Measurements from ENCODE around the gene NR6A1. TPM values are rescaled to one million over a fixed set of nuclear protein-coding genes. Genes with fewer than 3 reads are reported as not detected.

NR6A1 gene
- total RNA-seq, 1 donor from 2014 or later: 0.81 TPM

DNA sequence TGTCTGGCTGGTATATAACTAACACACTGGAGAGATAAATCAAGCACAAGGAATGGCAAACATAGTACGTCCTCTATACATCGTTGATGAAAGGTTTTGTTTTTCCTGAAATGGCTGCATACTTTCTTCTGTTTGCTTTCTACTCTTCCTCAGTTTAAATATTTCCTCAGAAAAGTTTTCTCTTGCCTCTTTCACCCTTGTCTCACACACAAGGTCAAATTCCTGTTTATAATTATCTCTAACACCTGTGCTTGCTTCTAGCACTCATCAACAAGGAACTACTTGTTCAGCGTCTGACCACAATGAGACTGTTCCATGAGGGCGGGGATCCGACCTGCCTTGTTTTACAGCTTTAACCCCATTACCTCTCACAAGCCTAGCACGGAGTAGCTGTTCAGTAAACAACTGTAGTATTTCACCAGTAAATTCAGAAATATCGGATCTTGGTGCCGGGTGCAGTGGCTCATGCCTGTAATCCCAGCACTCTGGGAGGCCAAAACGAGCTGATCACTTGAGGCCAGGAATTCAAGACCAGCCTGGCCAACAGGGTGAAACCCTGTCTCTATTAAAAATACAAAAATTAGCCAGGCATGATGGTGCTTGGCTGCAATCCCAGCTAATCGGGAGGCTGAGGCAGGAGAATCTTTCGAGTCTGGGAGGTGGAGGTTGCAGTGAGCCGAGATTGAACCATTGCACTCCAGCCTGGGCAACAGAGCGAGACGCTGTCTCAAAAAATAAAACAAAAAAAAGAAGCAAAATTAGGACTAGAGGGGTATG lies 37.0 kb downstream of the NR6A1 start:
- intact Hi-C loops (cut with micrococcal nuclease): no loop called here

DNA sequence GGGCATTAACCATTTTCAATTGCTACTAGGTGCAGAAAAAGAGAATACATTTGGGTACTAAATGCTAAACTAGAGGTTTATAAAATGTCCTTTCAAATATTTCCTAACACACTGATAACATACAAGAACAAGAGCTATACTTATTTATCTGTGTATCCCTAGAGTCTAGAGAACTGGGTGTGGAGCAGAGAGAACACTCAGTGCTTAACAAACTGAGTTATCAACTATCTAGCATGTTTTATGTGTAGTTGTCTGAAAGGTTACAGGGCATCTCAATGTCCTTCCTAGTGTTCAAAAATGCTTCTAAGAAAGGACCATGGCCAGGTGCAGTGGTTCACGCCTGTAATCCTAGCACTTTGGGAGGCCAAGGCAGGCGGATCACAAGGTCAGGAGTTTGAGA lies 40.3 kb downstream of the NR6A1 start:
- intact Hi-C loops (cut with micrococcal nuclease): no loop called here

DNA sequence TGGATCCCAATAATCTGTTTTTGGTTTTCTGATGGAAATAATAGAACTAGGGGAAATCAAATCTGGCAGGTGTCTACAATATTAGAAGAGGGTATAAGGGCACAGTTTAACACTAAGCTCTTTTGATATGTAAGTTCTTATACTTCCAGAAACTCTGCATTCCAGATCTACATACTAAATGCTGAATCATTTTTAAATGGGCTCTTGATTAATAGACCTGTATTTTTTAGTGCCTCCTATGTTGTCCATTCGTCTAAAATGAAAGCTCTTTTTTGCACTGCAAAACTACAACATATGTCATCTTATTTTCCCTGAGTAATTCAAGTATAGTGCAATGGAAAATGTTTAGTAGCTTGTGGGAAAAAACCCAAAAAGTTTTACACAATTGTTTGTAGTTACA lies 44.2 kb downstream of the NR6A1 start:
- intact Hi-C loops (cut with micrococcal nuclease): no loop called here

DNA sequence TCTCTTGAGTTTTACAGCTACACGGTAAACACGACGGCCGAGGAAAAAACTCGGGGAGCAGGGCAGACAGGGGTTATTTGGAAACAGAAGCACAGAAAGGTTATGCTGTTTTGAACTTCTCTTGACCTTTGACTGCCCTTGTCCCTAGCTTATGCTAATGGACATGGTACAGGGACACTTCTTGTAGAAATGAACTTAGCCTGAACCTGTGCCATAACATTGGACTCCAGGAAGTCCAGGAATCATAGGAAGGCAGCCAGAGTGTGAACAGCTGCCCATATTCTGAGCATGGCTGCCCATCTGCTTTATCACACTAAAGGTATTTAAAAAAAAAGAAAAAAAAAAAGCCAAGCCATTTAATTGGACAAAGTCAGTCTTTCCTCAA lies 46.1 kb downstream of the NR6A1 start:
- intact Hi-C loops (cut with micrococcal nuclease): no loop called here

DNA sequence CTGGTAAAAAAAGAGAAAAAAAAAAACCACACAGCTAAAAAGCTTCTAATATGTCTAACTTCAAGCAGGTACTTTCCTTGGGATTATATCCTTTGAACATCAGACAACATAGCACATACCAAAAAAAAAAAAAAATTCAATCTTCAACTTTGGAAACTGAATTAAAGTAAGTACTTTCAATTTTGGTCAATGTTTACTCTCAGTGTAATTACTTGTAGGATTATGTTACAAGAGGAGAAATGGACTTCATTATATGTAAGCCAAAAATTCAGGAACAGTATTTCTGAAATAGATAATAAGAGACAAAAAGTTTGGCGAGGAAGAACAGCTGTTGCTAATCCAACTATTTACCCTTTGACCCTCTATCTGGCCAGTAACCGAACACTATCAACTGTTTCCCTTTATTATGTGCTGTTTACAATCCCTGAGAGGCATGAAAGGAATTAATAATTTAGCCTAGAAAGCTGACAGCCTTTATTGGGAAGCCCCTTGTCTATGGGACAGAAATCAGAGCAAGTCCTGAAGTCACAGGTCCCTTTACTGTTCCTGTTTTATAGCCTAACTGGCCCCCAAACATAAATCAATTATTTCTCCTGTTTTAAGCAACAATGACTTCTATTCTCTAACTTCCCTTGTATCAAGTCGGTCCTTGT lies 46.6 kb downstream of the NR6A1 start:
- intact Hi-C loops (cut with micrococcal nuclease): no loop called here

DNA sequence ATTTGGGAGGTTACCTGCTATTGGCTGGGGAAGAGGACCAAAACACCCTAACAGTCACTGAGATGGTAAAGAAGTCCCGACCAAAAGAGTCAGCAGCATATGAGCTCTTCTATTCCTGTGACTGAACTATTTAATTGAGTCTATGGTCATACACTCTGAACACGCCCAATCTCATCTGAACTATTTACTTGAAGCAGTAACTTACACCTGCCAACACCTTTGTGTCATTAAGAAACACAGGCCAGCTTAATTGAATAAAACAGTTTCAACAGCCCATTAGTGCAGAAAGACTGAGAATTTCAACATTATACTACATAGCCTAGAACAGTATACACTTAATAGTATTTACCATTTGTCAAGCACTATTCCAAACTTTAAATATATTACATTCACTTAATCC lies 47.8 kb downstream of the NR6A1 start:
- intact Hi-C loops (cut with micrococcal nuclease): no loop called here

DNA sequence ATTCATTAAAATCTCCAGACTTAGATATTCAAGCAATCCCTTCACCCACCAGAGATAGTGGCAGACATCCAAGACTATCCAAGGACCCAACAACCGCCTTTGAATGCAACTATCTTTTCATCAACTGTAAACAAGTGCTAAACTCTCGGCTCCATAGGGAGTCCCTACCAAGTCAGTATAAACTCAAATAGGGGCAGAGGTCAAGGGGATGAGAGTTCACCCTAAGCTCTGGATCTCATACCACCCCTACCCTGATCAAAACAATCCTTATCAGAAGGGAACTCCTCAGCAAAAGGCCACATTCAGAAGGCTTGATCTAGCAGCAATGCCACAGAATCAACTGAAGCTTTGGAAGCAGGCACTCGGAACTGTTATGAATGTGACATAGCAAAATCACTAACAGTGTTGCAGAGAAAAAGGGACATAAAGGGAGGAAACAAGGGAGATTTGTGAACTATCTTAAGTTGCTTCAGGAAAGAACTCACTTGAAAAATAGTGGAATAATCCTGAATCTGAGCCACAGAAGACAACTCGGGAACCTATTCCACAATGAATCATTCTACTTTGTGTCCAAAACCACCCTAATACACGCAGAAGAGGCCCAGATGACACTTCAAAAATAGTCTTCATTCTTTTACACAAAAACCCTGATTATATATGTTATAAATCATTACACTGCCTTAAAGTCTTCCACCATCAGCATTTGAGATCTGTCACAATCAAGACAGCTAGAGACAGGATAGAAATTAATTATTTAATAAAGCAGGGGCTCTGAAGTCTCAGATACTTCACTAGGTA lies 49.8 kb downstream of the NR6A1 start:
- intact Hi-C loops (cut with micrococcal nuclease): no loop called here

DNA sequence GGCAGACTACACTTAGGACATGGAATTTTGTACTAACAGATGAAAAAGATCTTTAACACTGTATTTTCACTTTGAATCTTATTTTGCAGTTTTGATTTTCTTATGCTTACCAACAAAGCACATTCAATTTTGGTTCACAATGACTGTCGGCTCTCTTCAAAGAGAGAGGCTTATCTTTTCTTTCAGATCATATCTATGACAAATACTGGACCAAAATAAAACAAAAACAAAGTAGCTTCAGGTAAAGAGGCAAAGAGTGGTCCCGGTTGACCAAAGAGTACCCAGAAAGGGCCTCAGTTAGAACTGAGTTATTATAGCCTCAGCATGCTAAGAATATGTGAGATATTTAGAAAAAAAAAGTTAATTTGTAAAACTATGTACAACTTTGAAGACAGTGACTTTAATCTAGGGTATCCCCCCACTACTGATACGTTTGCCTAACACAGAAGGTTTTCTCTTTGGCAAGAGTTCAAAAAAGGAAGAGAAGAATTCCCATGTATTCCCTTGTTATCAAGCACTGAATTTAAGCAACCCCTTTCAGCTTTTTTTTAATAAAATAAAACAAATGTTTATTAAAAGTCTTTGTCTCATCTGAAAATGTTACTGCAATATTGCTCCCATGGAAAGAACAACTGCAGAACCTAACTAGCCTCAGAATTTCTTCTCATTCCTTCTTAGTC lies 50.5 kb downstream of the NR6A1 start:
- intact Hi-C loops (cut with micrococcal nuclease): no loop called here

DNA sequence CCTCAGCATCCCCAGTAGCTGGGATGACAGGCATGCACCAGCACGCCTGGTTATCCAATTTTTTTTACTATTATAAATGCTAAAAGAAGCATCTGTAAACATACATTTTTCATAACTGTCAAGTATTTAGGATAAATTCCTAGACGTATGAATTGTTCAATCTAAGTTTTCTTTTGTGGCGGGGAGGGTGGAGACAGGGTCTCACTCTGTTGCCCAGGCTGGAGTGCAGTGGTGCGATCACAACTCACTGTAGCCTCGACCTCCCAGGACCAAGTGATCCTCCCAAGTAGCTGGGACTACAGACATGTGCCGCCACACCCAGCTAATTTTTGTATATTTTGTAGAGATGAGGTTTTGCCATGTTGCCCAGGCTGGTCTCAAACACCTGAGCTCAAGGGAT lies 52.2 kb downstream of the NR6A1 start:
- intact Hi-C loops (cut with micrococcal nuclease): no loop called here

DNA sequence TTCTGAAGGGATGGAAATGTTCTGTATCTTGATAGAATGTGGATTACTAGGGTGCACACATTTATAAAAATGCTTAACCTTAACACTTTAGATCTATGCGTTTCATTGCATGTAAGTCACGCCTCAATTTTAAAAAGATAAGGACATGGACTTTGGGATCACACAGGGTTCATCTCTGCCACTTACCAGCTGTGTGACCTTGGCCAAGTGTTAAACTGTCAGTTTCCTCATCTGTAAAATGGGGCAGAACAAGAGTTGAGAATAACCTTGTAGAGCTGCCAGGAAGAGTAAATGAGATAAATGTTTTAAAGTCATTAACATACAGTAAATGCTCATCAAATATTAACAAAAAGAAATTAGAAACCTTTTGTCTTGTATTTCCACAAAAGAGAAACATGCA lies 53.5 kb downstream of the NR6A1 start:
- intact Hi-C loops (cut with micrococcal nuclease): no loop called here

DNA sequence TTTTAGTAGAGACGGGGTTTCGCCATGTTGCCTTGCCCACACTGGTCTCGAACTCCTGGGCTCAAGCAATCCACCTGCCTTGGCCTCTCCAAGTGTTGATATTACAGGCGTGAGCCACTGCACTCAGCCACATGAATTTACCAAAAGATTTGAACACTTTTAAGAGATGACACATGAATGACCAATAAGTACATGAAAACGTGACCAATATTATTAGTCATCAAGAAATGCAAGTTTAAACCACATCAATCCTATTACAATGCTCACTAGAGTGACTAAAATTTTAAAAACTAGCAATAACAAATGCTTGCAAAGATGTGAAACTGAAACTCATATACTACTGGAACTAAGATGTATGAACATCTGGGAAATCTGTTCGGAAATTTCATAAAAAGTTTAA lies 54.3 kb downstream of the NR6A1 start:
- intact Hi-C loops (cut with micrococcal nuclease): no loop called here

DNA sequence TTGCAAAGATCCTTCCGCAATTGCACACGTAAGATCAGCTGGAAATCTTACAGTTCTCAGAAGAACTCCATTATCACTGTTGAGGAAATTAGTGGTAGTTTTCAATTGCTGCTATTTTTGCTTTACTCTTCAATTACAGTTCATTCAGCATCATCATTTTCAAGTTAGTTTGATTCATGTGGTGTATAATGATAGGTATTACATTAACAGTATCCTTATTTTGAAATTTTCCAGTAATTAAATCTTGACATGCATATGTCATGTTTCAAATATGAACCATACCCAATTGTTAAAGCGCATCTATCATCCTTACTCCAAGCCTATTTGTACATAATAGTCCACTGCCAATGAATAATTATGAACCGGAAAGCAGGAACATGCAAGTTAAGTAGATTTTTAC lies 60.3 kb downstream of the NR6A1 start:
- intact Hi-C loops (cut with micrococcal nuclease): no loop called here

DNA sequence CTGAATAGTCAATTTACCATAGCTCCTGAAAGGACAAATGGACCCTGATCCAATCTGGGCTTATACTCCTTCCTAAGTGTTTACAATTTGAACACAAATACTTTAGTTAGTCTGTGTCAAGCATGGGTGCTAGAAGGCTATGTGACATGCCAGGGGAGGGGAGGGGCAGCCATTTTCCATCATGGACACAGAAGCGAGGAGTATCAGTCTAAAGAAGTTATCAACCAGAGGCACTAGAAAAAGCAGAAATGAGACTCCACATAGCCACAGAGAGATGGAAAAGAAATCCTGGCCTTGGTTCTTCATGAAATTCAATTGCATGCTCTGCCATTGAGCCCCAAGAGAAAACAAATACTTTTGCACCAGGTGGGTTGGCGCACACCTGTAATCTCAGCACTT lies 61.8 kb downstream of the NR6A1 start:
- intact Hi-C loops (cut with micrococcal nuclease): no loop called here

DNA sequence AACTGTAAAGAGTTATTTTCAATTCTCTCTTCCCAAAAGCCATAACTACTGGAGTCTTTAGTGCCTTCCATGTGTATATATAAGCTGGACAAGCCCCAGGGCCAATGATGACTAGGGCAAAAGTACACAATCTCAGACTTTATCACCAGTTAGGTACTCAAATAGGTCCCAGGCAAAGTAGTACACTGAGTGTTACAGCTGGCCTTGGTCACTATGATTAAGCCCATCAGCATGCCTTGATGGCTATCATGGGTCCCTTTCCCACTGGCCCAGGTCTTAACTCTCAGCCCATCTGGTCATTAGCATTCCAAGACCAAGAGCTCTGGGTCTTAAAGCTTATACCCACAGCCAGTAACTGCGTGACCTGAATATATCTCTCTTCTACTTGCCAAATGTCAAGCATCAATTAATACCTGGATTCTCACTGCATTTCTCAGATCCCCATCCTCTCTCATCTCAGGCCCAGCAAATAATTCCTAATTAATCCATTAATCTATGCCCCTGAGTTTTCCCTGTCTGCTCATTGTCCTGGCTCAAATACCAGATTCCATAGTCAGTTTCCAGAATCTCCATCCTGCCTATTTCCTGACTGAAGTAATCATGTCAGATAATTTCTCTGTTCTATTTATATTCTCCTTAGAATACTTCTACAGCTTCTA lies 62.3 kb downstream of the NR6A1 start:
- intact Hi-C loops (cut with micrococcal nuclease): no loop called here

DNA sequence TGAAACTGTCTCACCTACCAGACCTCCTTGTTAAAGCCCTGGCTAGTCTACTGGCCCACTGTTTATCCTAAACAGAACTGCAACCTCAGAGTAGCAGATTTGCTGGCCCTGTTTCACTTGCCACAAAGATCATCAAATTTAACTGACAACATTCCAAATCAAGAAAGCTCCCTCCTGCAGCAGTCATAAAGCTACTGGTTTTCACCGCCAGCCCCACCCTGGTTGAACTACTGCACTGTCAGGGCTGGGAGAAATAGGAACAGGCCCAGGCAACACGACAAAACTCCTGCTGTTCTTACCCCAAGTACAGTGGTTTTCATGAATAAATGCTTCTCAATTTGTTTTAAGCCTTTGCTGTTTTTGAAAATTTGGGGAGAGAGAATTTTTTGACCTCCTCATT lies 63.0 kb downstream of the NR6A1 start:
- intact Hi-C loops (cut with micrococcal nuclease): no loop called here

DNA sequence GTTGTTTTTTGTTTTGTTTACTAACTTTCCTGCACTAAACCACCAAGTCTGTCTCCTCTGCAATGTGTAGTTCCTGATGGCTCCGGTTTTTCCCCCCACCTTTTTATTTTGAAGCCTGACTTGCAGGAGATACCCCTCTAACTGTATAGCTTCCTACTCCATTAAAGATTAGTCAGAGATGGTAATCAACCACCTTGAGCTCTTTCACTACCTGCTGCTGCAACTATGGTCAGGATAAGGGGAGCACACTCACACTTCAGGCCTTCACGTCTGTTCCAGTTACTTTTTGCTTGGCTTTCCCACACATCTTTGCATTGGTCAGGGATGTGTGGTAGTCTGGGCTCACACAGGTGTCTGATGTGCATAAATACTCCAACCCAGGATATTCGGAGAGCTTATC lies 63.4 kb downstream of the NR6A1 start:
- intact Hi-C loops (cut with micrococcal nuclease): no loop called here

DNA sequence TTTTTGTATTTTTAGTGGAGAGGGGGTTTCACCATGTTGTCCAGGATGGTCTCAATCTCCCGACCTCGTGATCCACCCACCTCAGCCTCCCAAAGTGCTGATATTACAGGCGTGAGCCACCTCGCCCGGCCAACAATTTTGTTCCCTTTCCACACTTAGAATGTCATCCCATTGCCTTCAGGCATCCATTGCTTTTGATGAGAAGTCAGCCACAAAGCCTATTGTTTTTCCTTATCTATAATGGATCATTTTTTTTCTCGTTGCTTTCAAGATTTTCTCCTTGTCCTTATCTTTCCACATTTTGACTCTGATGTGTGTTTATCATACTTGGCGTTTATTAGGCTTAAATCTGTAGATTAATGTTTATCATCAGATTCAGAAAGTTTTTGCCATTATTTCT lies 64.4 kb downstream of the NR6A1 start:
- intact Hi-C loops (cut with micrococcal nuclease): no loop called here

DNA sequence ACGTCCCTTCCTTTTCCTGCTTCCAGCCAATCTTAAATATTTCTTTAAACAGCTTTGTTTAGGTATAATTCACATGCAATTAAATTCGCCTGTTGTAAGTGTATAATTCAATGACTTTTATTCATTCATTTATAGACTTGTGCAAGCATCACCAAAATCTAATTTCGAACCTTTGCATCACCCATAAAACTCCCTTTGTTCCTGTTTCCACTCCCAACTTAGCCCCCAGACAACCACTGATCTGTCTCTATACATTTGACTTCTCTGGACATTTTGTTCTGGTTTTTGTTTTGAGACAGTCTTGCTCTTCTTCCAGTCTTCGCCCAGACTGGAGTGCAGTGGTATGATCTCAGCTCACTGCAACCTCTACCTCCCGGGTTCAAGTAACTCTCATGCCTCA lies 71.5 kb downstream of the NR6A1 start:
- intact Hi-C loops (cut with micrococcal nuclease): no loop called here

DNA sequence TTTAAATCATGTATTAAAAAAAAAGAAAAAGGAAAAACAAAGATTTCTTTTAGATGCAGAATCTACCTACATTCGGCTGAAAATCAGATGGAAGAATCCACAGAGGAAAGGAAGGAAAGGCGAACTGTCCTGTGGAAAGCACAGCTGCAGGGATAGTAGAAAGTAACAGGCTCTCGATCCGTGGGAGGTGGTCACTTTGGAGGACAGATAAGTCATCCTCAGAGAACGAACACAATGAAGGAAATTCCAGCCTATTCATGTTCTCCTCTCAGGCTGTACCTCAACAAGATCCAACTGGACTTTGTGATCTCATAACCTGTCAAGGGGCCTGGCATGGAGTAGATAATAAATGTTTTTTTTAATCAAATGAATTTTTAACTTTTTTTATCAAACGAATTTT lies 72.8 kb downstream of the NR6A1 start:
- intact Hi-C loops (cut with micrococcal nuclease): no loop called here

DNA sequence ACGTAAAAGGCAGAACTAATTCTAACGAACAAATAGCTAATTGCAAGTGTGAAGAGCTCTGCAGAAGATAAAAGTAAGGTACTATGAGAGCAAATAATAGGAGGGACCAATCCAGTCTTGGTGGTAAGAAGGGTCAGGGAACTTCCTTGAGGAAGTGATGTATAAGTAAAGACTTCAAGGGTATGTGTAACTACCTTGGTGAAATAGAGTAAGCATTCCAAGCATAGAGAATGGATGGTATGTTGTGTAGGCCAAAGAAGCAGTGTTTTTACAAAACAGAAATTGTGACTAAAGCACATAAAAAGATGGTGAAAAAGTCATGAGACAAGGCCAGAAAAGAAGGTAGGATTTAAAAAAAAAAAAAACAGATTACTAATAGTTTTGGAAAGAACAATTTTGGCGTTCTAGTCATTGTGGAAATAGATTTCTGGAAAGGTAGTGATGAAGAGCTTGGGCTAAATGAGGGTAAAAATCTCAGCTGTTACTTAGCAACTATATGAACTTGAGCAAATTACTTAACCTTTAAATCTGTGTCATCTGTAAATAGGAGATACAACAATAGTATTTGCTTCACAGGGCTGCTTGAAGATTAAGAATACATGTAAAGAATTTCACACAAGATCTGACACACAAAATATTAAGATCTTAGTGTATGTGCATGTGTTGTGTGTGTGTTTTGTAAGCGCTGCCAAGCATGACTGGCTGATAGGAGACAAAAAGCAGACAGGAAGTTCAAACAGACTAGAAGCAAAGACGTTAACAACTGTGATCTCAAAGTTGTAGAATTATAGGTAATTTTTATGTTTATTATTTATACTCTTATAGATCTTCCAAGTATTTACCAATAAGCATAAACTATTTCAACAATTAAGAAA lies 73.5 kb downstream of the NR6A1 start:
- intact Hi-C loops (cut with micrococcal nuclease): no loop called here

All from T-helper 1 cell treated with Interleukin-12 subunit alpha and Interleukin-12 subunit beta and Interleukin-4 antibody, amounts not matched to agents 30 ng/mL and 1 ng/mL, for 36 hours (primary cell).